ENCODE measurements around the gene SLC6A12. TPM values are rescaled to one million over a fixed set of nuclear protein-coding genes. Genes with fewer than 3 reads are reported as not detected.

The SLC6A12 gene
- total RNA-seq, 1 experiment from 2014 or later: 0.17 TPM

DNA sequence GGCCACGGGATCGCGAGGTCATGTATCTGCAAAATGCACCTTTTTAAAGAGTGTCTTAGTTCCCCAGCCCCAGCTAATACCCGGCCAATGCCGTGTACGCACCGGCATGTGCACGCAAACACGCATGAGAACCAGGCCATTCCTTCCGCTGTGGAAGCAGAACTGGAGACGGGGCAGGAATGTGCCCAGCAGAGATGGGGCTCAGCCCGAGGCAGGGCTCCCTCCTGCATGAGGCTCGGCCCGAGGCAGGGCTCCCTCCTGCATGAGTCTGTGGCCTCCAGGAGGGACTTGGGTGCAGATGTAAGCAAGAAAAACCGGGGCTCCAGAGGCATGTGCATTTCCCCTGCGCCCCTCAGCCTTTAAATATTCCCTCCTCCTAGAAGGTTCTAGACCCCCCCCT, 38.2 kb downstream of the SLC6A12 start:
- Histone ChIP-seq H4K5ac (ENCODE audit: insufficient read length, low read depth, low read length) (no peak overlapping the region), H4K20me1 (ENCODE audit: control insufficient read depth, insufficient read depth, insufficient read length) (no peaks in the 10 kb centered on the region), H4K8ac (replicated peaks; ENCODE audit: insufficient read length, low read depth, low read length) (no peak overlapping the region), H3K4ac (ENCODE audit: low read depth, low read length) (no peak overlapping the region), H3K14ac (ENCODE audit: insufficient read depth, low read length) (no peak overlapping the region), H2BK15ac (ENCODE audit: low read depth, low read length) (no peak overlapping the region), H3K79me1 (ENCODE audit: insufficient read depth, low read depth, low read length, poor library complexity, severe bottlenecking) (no peaks in the 10 kb centered on the region), H3K79me2 (ENCODE audit: insufficient read depth, low read length) (no peaks in the 10 kb centered on the region), H2BK12ac (ENCODE audit: insufficient read length, low read depth, low read length) (no peak overlapping the region), H3K4me2 (ENCODE audit: insufficient read depth, insufficient read length, low read length) (no peak overlapping the region), H3K23me2 (ENCODE audit: insufficient read length, low read depth, low read length, poor library complexity, severe bottlenecking) (no peaks in the 10 kb centered on the region), H3K18ac (ENCODE audit: insufficient read length, low read depth, low read length) (no peak overlapping the region), H3K56ac (ENCODE audit: insufficient read length, low read depth, low read length) (no peak overlapping the region), H3K27me3 (ENCODE audit: insufficient read depth, low read length) (no peaks in the 10 kb centered on the region), H2BK5ac (ENCODE audit: insufficient read length, low read length) (no peak overlapping the region), H2AFZ (ENCODE audit: low read length) (no peak overlapping the region), H2BK20ac (ENCODE audit: low read depth, low read length, poor library complexity, severe bottlenecking) (no peak overlapping the region), H2AK5ac (ENCODE audit: insufficient read length, low read length) (no peak overlapping the region), H3K23ac (ENCODE audit: insufficient read length, low read depth, low read length) (no peak overlapping the region), H3T11ph (ENCODE audit: low read length) (no peak overlapping the region), H3K9ac (ENCODE audit: extremely low read depth, insufficient read length, low read length) (no peak overlapping the region), H3K27ac (ENCODE audit: insufficient read length, low read depth, low read length) (no peak overlapping the region), H3K4me1 (ENCODE audit: insufficient read depth, low read length) (peaks cover 4% of the 10 kb centered on the region; the same call in 1 of the 2 replicates), H3K9me3 (ENCODE audit: control insufficient read depth, low read depth, low read length) (no peaks in the 10 kb centered on the region), H2BK120ac (ENCODE audit: low read depth, low read length, poor library complexity, severe bottlenecking) (no peak overlapping the region), H4K91ac (ENCODE audit: insufficient read length, low read depth, low read length) (no peak overlapping the region)
- TF ChIP-seq, protein P1, sequence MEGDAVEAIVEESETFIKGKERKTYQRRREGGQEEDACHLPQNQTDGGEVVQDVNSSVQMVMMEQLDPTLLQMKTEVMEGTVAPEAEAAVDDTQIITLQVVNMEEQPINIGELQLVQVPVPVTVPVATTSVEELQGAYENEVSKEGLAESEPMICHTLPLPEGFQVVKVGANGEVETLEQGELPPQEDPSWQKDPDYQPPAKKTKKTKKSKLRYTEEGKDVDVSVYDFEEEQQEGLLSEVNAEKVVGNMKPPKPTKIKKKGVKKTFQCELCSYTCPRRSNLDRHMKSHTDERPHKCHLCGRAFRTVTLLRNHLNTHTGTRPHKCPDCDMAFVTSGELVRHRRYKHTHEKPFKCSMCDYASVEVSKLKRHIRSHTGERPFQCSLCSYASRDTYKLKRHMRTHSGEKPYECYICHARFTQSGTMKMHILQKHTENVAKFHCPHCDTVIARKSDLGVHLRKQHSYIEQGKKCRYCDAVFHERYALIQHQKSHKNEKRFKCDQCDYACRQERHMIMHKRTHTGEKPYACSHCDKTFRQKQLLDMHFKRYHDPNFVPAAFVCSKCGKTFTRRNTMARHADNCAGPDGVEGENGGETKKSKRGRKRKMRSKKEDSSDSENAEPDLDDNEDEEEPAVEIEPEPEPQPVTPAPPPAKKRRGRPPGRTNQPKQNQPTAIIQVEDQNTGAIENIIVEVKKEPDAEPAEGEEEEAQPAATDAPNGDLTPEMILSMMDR (conservative IDR thresholded peaks at IDR 0.05): no peak
- H3K27ac Mint-ChIP-seq: no peak overlapping the region
- H3K36me3 Mint-ChIP-seq (ENCODE audit: insufficient read depth in 1 of 3, low read depth in 3 of 3): no peaks in the 10 kb centered on the region; a peak in 2 of 7 replicates
- peaks cover 5% of the 10 kb centered on the region for H3K27me3 Mint-ChIP-seq (ENCODE audit: low read depth)
- DNase-seq: no peak
- WGBS (ENCODE audit: extremely low coverage, insufficient read length, low lambda C conversion rate): no CpG with 5 or more reads among the region's 16 CpGs
- no peaks in the 10 kb centered on the region for H3K9me3 Mint-ChIP-seq
- H3K4me3 Mint-ChIP-seq: no peak overlapping the region
- H3K4me1 Mint-ChIP-seq: peaks cover 28 to 56% of the 10 kb centered on the region in 2 experiments
